Loucy (cell line): ENCODE results near the gene SEC31A.

Experiments used
- H2AFZ ChIP-seq: fragments of 200-600 bp; sonication (generic); 2 replicates; pipeline ENCODE4 v1.6.0; 2016; ENCODE audit warnings: antibody characterized with exemption, mild to moderate bottlenecking, low read length, moderate library complexity
- H3F3A ChIP-seq: fragments of 200-600 bp; 2 replicates; pipeline ENCODE4 v1.6.0; 2016; ENCODE audit warnings: antibody characterized with exemption, low read depth, mild to moderate bottlenecking
- H3K27me3 ChIP-seq: fragments of 200-600 bp; sonication (generic); 2 replicates; pipeline ENCODE4 v1.6.1; 2014; ENCODE audit warnings: low read length, mild to moderate bottlenecking; ENCODE audit not compliant: insufficient read depth, poor library complexity, severe bottlenecking
- H3K36me3 ChIP-seq: fragments of 200-600 bp; sonication (generic); 2 replicates; pipeline ENCODE4 v1.6.1; 2016; ENCODE audit warnings: low read length; ENCODE audit not compliant: insufficient read depth
- H3K4me1 ChIP-seq: fragments of 200-600 bp; sonication (generic); 2 replicates; pipeline ENCODE4 v1.5.1; 2014; ENCODE audit warnings: low read length, mild to moderate bottlenecking; ENCODE audit not compliant: insufficient read depth, poor library complexity, severe bottlenecking
- H3K4me2 ChIP-seq: fragments of 200-600 bp; sonication (generic); 2 replicates; pipeline ENCODE4 v1.6.0; 2014; ENCODE audit warnings: antibody characterized with exemption, low read length, low read depth, mild to moderate bottlenecking; ENCODE audit not compliant: poor library complexity, severe bottlenecking
- H3K4me3 ChIP-seq: fragments of 200-600 bp; sonication (generic); 2 replicates; pipeline ENCODE4 v1.5.1; 2014; ENCODE audit warnings: low read length, mild to moderate bottlenecking, mixed read lengths; ENCODE audit not compliant: poor library complexity, severe bottlenecking
- H3K79me2 ChIP-seq: fragments of 200-600 bp; sonication (generic); 2 replicates; pipeline ENCODE4 v1.6.1; 2014; ENCODE audit warnings: low read length; ENCODE audit not compliant: insufficient read depth
- H3K9ac ChIP-seq: fragments of 200-600 bp; sonication (generic); 2 replicates; pipeline ENCODE4 v1.6.0; 2014; ENCODE audit warnings: mild to moderate bottlenecking, low read depth, low read length, moderate library complexity; ENCODE audit not compliant: poor library complexity, severe bottlenecking
- H3K9me2 ChIP-seq: fragments of 200-600 bp; sonication (generic); replicated peaks from 2 replicates; pipeline ENCODE4 v1.6.1; 2016; ENCODE audit warnings: low read depth, low read length, mixed read lengths
- H3K9me3 ChIP-seq: fragments of 200-600 bp; sonication (generic); 2 replicates; pipeline ENCODE4 v1.6.1; 2014; ENCODE audit warnings: mild to moderate bottlenecking, antibody characterized with exemption, low read length, low read depth; ENCODE audit not compliant: insufficient read depth
- H4K20me1 ChIP-seq: fragments of 200-600 bp; sonication (generic); 2 replicates; pipeline ENCODE4 v1.6.0; 2014; ENCODE audit warnings: antibody characterized with exemption, low read length, mild to moderate bottlenecking; ENCODE audit not compliant: insufficient read depth, poor library complexity, severe bottlenecking
- EZH2phosphoT487 ChIP-seq: fragments of 200-600 bp; IDR thresholded peaks from 2 replicates; pipeline ENCODE4 v1.6.1; 2018; ENCODE audit warnings: antibody characterized with exemption, mild to moderate bottlenecking, moderate library complexity, borderline replicate concordance
- TF ChIP-seq, protein P1 (sequence below): fragments of 200-600 bp; sonication (generic); conservative IDR thresholded peaks from 2 replicates; pipeline ENCODE4 v1.5.1; 2014; ENCODE audit warnings: mild to moderate bottlenecking, antibody characterized with exemption, low read length

The SEC31A gene

DNA sequence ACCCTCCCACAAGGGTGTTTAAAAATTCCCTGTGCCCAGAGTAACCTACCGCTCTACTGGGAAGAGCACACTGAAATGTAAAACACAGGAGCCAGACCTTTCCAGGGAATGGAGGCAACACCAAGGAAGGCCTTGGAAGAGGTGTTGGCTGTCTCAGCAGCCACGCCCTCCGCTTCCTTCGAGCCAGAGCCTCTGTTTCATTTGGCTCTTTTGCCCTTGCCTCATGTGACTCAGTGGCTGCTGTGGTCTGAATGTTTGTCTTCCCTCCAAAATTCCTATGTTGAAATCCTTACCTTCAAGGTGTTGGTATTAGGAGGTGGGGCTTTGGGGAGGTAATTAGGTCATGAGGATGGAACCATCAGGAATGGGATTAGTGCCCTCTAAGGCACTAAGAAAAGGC is 103.6 kb downstream of the SEC31A start:
- peaks cover 76% of the 10 kb centered on the region for H3K79me2 ChIP-seq

DNA sequence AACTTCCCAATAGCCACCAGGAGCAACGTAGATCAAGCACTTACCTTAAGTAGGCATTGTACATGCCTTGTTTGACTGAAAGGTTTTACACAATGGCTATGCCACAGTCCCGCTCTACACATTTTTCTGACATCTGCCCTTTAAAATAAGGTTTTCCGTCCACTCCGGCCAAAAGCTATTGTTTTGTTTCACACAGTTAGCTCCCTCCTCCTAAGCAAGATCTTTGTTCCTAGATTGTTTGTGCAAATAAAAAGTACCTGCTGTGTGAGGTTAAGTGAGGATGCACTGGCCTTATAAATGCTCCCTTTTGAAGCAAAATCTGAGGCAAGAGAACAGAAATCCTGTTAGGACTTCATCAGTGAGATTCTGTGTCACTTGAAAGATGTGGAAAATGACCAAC is 104.1 kb downstream of the SEC31A start:
- no peaks in the 10 kb centered on the region for H3K36me3 ChIP-seq
- H3K4me3 ChIP-seq, result no peak overlapping the region
- peaks cover 32% of the 10 kb centered on the region for H3K4me1 ChIP-seq
- no peak for TF ChIP-seq EZH2phosphoT487
- TF ChIP-seq, protein P1, sequence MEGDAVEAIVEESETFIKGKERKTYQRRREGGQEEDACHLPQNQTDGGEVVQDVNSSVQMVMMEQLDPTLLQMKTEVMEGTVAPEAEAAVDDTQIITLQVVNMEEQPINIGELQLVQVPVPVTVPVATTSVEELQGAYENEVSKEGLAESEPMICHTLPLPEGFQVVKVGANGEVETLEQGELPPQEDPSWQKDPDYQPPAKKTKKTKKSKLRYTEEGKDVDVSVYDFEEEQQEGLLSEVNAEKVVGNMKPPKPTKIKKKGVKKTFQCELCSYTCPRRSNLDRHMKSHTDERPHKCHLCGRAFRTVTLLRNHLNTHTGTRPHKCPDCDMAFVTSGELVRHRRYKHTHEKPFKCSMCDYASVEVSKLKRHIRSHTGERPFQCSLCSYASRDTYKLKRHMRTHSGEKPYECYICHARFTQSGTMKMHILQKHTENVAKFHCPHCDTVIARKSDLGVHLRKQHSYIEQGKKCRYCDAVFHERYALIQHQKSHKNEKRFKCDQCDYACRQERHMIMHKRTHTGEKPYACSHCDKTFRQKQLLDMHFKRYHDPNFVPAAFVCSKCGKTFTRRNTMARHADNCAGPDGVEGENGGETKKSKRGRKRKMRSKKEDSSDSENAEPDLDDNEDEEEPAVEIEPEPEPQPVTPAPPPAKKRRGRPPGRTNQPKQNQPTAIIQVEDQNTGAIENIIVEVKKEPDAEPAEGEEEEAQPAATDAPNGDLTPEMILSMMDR, result no peak
- H3K27me3 ChIP-seq, result no peaks in the 10 kb centered on the region
- no peak overlapping the region for H3K9ac ChIP-seq
- H2AFZ ChIP-seq, result no peak overlapping the region
- H3K9me3 ChIP-seq, result no peaks in the 10 kb centered on the region
- H3K4me2 ChIP-seq, result no peak overlapping the region
- peaks cover 77% of the 10 kb centered on the region for H3K79me2 ChIP-seq
- H3K9me2 ChIP-seq, result no peaks in the 10 kb centered on the region
- H4K20me1 ChIP-seq, result no peaks in the 10 kb centered on the region
- no peaks in the 10 kb centered on the region for H3F3A ChIP-seq

More for the DNA sequence above, 103.6 kb downstream of the SEC31A start:
- no peak overlapping the region for H3K4me3 ChIP-seq
- H3K9me3 ChIP-seq, result no peaks in the 10 kb centered on the region
- no peak for TF ChIP-seq EZH2phosphoT487
- TF ChIP-seq, protein P1, result no peak
- no peaks in the 10 kb centered on the region for H3K27me3 ChIP-seq
- H3K36me3 ChIP-seq, result no peaks in the 10 kb centered on the region
- H3K4me1 ChIP-seq, result peaks cover 27% of the 10 kb centered on the region
- no peaks in the 10 kb centered on the region for H3F3A ChIP-seq
- no peak overlapping the region for H3K4me2 ChIP-seq
- H2AFZ ChIP-seq, result no peak overlapping the region
- H4K20me1 ChIP-seq, result no peaks in the 10 kb centered on the region
- H3K9me2 ChIP-seq, result no peaks in the 10 kb centered on the region
- no peak overlapping the region for H3K9ac ChIP-seq

DNA sequence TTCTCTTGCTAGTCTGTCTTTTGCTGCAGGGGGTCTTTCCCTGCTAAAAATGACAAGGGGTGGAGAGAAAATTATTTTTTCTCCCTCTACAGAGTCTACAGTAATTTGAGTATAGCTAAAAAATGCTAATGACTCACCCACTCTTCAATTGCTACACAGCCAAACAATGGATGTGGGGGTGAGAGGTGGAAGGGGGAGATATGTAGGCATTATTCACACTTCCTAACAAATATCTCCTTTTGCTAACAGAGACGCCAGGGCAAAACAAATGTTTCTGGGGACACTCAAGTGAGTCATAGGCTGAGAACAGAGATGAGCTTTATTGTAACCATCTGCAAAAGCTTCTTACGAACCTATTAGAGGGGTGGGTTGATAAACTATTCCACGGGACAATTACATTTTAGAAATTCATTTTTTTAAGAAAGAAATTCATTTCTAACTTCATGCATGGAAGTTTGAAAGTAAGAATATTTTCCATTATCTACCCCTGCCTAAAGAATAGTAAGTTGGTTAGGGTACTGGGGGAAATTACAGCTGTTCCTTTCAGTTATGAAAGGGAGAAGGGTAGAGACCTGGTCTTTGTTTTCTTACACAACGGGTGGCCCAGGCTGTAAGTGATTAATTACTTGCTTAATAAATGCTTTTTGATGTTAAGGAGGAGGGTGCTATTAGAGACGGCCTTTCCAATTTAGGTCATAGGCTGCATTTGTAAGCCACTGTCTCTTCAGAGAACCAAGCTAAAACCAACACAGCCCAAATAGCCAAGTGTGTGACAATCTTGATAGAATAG is 105.1 kb downstream of the SEC31A start:
- Histone ChIP-seq H4K20me1 (no peaks in the 10 kb centered on the region), H3F3A (no peaks in the 10 kb centered on the region), H3K79me2 (peaks cover 80% of the 10 kb centered on the region), H3K9me2 (no peaks in the 10 kb centered on the region), H3K4me2 (peak overlapping the region; percentile 34), H2AFZ (no peak overlapping the region), H3K4me3 (peak overlapping the region; percentile 32), H3K9ac (no peak overlapping the region), H3K36me3 (no peaks in the 10 kb centered on the region), H3K4me1 (peaks cover 42% of the 10 kb centered on the region), H3K27me3 (no peaks in the 10 kb centered on the region), H3K9me3 (no peaks in the 10 kb centered on the region)
- no peak for TF ChIP-seq EZH2phosphoT487
- TF ChIP-seq, protein P1, result no peak
